Breast epithelium (tissue), 4 donors: Measurements from ENCODE around the gene BRAP. TPM values are rescaled to one million over a fixed set of nuclear protein-coding genes. Genes with fewer than 3 reads are reported as not detected.
"Not testable (repeated sequence)": the region's sequence is repeated elsewhere in the genome, so short reads cannot be mapped to it uniquely, and the experiment has no call there.

Experiments
- DNase-seq, 2 donors: peaks; one replicate each; pipeline ENCODE4 v3.0.0-alpha.2; 2019; ENCODE audit warnings: low spot score in 2 of 2
- H3K27ac ChIP-seq, 2 donors: fragments of 200-600 bp; sonication (generic) in 1 of 2; one replicate each; pipeline ENCODE4 v1.5.1; 2016 to 2019; ENCODE audit warnings: mild to moderate bottlenecking in 1 of 2
- H3K27me3 ChIP-seq, 2 donors: fragments of 200-600 bp; sonication (generic) in 1 of 2; one replicate each; pipeline versions ENCODE4 v1.5.1 to v1.6.0; 2017 to 2019; ENCODE audit warnings: control low read depth in 1 of 2, mild to moderate bottlenecking in 1 of 2
- H3K36me3 ChIP-seq: fragments of 200-600 bp; one replicate; pipeline ENCODE4 v1.5.1; 2019
- H3K4me1 ChIP-seq, 2 donors: fragments of 200-600 bp; sonication (generic); one replicate each; pipeline ENCODE4 v1.5.1; 2016 to 2019; ENCODE audit warnings: control low read depth in 1 of 2
- H3K4me3 ChIP-seq, 3 donors: fragments of 200-600 bp; sonication (generic); 1 replicate in 2 of 3; 2 replicates in 1 of 3; pipeline ENCODE4 v1.5.1; 2016 to 2019; ENCODE audit warnings: mild to moderate bottlenecking in 3 of 3, moderate library complexity in 2 of 3
- H3K9me3 ChIP-seq, 2 donors: fragments of 200-600 bp; sonication (generic) in 1 of 2; one replicate each; pipeline ENCODE4 v1.5.1; 2016 to 2019; ENCODE audit warnings: control low read depth in 1 of 2
- POLR2A ChIP-seq: fragments of 450-650 bp; IDR thresholded peaks from one replicate; pipeline ENCODE4 v1.6.1; 2016; ENCODE audit warnings: antibody characterized with exemption, mild to moderate bottlenecking, moderate library complexity
- POLR2AphosphoS5 ChIP-seq, 3 donors: sonication (generic); formaldehyde crosslinking; IDR thresholded peaks; one replicate each; pipeline ENCODE4 v1.6.1; 2017; ENCODE audit warnings: antibody characterized with exemption in 3 of 3
- intact Hi-C: fragments of 100-400 bp; cut with DNase I; formaldehyde crosslinking; loops from one replicate; pipeline ENCODE4 v1.15.1; 2023; ENCODE audit warnings: low total_unique reads
- total RNA-seq, 3 donors: library from RNA; depleted of rRNA; stranded (reverse); fragments of >200 nt; gene quantifications; one replicate each; pipeline ENCODE4 v1.1.0, GENCODE V29; 2016
- TF ChIP-seq, protein P1 (sequence below), 3 donors: fragments of 450-650 bp; IDR thresholded peaks; one replicate each; pipeline ENCODE4 v1.5.1; 2016 to 2017; ENCODE audit warnings: antibody characterized with exemption in 3 of 3, mild to moderate bottlenecking in 3 of 3, moderate library complexity in 3 of 3

The BRAP gene
- total RNA-seq, 3 donors from 2014 or later: 17.4 to 23.7 (median 20.5) TPM

DNA sequence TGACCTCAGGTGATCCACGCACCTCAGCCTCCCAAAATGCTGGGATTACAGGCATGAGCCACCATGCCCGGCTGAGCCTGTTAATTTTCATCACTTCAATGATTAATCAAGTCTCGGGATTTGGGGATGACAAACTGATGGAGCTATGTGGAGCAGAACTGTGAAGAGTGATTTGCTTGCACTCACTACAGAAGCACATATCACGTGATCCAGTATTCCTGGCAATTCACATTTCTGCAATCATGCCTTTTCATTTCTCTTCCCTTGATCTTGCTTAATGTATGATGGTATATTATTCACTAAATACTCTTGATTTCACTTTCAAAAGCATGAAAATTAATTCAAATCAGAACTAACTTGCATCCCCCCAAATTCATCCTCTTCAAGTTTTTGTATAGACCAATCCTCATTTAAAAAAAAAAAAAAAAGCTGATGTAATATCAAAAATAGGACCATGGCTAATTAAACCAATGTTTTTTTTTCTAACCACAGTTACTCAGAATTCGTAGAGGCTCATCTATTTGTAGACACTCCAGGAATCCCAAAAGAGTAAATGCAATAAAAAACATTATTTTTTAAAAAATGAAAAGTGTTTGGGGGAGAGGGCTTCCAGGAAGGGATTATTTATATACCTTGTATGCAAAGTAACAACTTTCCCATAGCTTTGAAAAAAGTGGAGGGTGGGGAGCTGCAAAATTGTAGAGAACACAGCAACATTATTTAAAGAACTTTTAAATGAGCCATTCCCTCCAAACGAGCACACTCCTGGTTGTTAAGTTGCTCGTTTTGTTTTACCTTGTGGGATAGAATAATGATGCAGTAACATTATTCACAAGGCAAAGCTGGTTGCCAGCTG, 79.6 kb downstream of the BRAP start:
- Histone ChIP-seq H3K4me3 (no peak overlapping the region), H3K36me3 (no peaks in the 10 kb centered on the region), H3K27ac (no peak overlapping the region), H3K4me1 (no peaks in the 10 kb centered on the region), H3K9me3 (no peaks in the 10 kb centered on the region), H3K27me3 (no peaks in the 10 kb centered on the region)
- no peak for DNase-seq
- intact Hi-C loops: no loop called here
- TF ChIP-seq, protein P1, sequence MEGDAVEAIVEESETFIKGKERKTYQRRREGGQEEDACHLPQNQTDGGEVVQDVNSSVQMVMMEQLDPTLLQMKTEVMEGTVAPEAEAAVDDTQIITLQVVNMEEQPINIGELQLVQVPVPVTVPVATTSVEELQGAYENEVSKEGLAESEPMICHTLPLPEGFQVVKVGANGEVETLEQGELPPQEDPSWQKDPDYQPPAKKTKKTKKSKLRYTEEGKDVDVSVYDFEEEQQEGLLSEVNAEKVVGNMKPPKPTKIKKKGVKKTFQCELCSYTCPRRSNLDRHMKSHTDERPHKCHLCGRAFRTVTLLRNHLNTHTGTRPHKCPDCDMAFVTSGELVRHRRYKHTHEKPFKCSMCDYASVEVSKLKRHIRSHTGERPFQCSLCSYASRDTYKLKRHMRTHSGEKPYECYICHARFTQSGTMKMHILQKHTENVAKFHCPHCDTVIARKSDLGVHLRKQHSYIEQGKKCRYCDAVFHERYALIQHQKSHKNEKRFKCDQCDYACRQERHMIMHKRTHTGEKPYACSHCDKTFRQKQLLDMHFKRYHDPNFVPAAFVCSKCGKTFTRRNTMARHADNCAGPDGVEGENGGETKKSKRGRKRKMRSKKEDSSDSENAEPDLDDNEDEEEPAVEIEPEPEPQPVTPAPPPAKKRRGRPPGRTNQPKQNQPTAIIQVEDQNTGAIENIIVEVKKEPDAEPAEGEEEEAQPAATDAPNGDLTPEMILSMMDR (IDR thresholded peaks at IDR 0.05): no peak
- TF ChIP-seq POLR2AphosphoS5 (IDR thresholded peaks at IDR 0.05): no peak
- TF ChIP-seq POLR2A: no peak

DNA sequence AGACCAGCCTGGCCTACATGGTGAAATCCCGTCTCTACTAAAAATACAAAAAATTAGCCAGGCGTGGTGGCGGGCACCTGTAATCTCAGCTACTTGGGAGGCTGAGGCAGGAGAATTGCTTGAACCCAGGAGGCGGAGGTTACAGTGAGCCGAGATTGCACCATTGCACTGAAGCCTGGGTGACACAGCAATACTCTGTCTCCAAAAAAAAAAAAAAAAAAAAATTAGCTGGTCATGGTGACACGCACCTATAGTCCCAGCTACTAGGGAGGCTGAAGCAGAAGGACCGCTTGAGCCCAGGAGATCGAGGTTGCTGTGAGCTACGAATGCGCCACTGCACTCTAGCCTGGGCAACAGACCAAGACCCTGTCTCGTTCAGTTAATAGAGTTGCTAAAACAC, 82.9 kb downstream of the BRAP start:
- intact Hi-C loops, H3K36me3 ChIP-seq, DNase-seq, H3K27ac ChIP-seq, H3K4me1 ChIP-seq, H3K9me3 ChIP-seq, H3K27me3 ChIP-seq, H3K4me3 ChIP-seq: not testable (repeated sequence)

DNA sequence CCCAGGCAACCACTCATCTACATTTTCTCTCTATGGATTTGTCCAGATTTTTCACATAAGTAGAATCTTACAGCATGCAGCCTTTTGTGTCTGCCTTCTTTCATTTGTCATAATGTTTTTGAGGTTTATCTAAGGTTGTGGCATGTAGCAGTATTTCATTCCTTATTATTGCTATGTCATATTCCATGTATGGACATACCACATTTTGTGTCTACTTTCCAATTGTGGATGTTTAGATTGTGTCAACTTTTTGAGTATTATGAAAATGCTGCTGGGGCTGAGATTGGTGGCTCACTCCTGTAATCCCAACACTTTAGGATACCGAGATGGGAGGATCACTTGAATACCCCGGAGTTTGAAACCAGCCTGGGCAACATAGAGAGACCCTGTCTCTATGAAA, 83.4 kb downstream of the BRAP start:
- no peak overlapping the region for H3K27ac ChIP-seq
- no peaks in the 10 kb centered on the region for H3K27me3 ChIP-seq
- no peak for DNase-seq
- no peaks in the 10 kb centered on the region for H3K4me1 ChIP-seq
- H3K9me3 ChIP-seq: no peaks in the 10 kb centered on the region
- intact Hi-C loops: no loop called here
- H3K4me3 ChIP-seq: no peak overlapping the region
- H3K36me3 ChIP-seq: no peaks in the 10 kb centered on the region
- TF ChIP-seq POLR2A (no peak), POLR2AphosphoS5 (IDR thresholded peaks at IDR 0.05) (no peak)
- TF ChIP-seq, protein P1 (IDR thresholded peaks at IDR 0.05): no peak

DNA sequence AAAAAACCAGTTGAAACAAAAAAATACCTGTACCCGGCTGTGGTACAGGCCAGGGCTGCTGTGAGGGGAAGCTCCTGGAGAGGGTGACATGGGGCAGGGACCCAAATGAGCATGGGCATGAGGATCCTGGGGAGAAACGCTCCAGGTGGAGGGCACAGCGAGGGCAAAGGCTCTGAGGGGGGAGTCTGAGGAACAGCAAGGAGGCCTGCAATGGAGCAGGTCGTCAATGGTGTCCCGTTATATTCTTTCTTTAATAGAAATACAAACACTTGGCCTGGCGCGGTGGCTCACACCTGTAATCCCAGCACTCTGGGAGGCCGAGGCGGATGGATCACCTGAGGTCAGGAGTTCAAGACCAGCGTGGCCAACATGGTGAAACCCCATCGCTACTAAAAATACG, 84.8 kb downstream of the BRAP start:
- H3K4me3 ChIP-seq, intact Hi-C loops, H3K27me3 ChIP-seq, H3K9me3 ChIP-seq, H3K27ac ChIP-seq, DNase-seq, H3K36me3 ChIP-seq: not testable (repeated sequence)
- peaks cover 0 to 10% of the 10 kb centered on the region in 2 donors for H3K4me1 ChIP-seq

DNA sequence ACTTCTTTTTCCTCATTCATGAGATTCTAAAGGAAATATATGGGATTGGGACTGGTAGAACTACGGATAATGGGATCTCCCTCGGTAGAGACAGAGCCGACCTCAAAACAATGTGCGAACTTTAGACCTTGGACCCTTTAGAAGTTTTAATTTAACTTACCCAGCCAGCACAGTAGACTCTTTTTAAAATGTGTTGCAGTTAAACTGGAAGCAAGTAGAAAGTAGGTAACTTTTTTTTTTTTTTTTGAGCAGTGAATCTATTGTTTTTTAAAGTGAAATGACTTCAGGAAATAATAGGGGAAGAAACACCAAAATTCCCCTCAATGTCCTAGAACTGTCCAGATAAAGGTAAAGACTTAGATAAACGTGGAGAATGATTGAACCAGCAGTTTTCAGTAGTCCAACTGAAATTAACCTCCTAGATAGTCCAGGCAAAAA, 85.5 kb downstream of the BRAP start:
- H3K36me3 ChIP-seq: no peaks in the 10 kb centered on the region
- intact Hi-C loops: no loop called here
- H3K27ac ChIP-seq: peak overlapping the region; percentile 94 to 99

More for the DNA sequence above, 85.5 kb downstream of the BRAP start:
- Histone ChIP-seq H3K9me3 (no peaks in the 10 kb centered on the region), H3K4me1 (peaks cover 0 to 10% of the 10 kb centered on the region in 2 donors), H3K4me3 (peak overlapping the region; percentile 86 to 96 (median 96)), H3K27me3 (no peaks in the 10 kb centered on the region)
- TF ChIP-seq, protein P1 (IDR thresholded peaks at IDR 0.05): no peak
- TF ChIP-seq POLR2A (no peak), POLR2AphosphoS5 (IDR thresholded peaks at IDR 0.05) (no peak)
- DNase-seq: no peak
